CD8-positive, alpha-beta memory T cell (primary cell): ENCODE results near the gene RABGGTA. TPM values are rescaled to one million over a fixed set of nuclear protein-coding genes. Genes with fewer than 3 reads are reported as not detected.

Source experiments
- CTCF ChIA-PET: fragments of 350-600 bp; sonication (Branson Sonifier 250); formaldehyde crosslinking; loops from one replicate; lab custom pipeline; 2021; ENCODE audit warnings: antibody characterized with exemption; lab: Charles Lee
- POLR2A ChIA-PET: fragments of 350-600 bp; sonication (Branson Sonifier 250); formaldehyde crosslinking; loops from one replicate; lab custom pipeline; 2021; ENCODE audit warnings: antibody characterized with exemption; lab: Charles Lee
- DNase-seq, 5 donors: peaks; one replicate each; pipeline versions ENCODE4 v3.0.0 to v3.0.0-alpha.2; 2020 to 2022; ENCODE audit warnings: mixed read lengths in 1 of 5
- H3K27ac ChIP-seq: one replicate; pipeline ENCODE4 v1.7.0; 2013; ENCODE audit warnings: low read depth, mild to moderate bottlenecking, low read length, moderate library complexity
- H3K27me3 ChIP-seq: 2 replicates; pipeline ENCODE4 v1.7.0; 2013; ENCODE audit warnings: low read length, mild to moderate bottlenecking; ENCODE audit not compliant: insufficient read depth, poor library complexity, severe bottlenecking
- H3K36me3 ChIP-seq: 2 replicates; pipeline ENCODE4 v1.7.0; 2013; ENCODE audit warnings: mild to moderate bottlenecking, low read length, moderate library complexity; ENCODE audit not compliant: insufficient read depth
- H3K4me1 ChIP-seq: 2 replicates; pipeline ENCODE4 v1.7.0; 2013; ENCODE audit warnings: mild to moderate bottlenecking, low read length, moderate library complexity; ENCODE audit not compliant: insufficient read depth
- H3K4me3 ChIP-seq: 2 replicates; pipeline ENCODE4 v1.7.0; 2013; ENCODE audit warnings: mild to moderate bottlenecking, low read length
- H3K9me3 ChIP-seq: 2 replicates; pipeline ENCODE4 v1.7.0; 2013; ENCODE audit warnings: mild to moderate bottlenecking, low read length
- H3K27ac Mint-ChIP-seq, 8 donors: one replicate each; pipeline ENCODE4 v1.8.0; 2020 to 2021; ENCODE audit warnings: mixed read lengths in 8 of 8, mild to moderate bottlenecking in 6 of 8, inconsistent platforms in 3 of 8, moderate library complexity in 3 of 8
- H3K27me3 Mint-ChIP-seq, 2 donors: one replicate each; pipeline ENCODE4 v1.8.0; 2020 to 2021; ENCODE audit warnings: mixed read lengths in 2 of 2, mild to moderate bottlenecking in 1 of 2, moderate library complexity in 1 of 2
- H3K36me3 Mint-ChIP-seq, 3 donors: one replicate each; pipeline ENCODE4 v1.8.0; 2020 to 2021; ENCODE audit warnings: mixed read lengths in 3 of 3, inconsistent platforms in 1 of 3, mild to moderate bottlenecking in 1 of 3
- H3K4me1 Mint-ChIP-seq, 3 donors: one replicate each; pipeline ENCODE4 v1.8.0; 2020 to 2021; ENCODE audit warnings: mixed read lengths in 3 of 3, inconsistent platforms in 1 of 3, mild to moderate bottlenecking in 1 of 3
- H3K4me3 Mint-ChIP-seq, 7 donors: one replicate each; pipeline ENCODE4 v1.8.0; 2020 to 2021; ENCODE audit warnings: mixed read lengths in 7 of 7, mild to moderate bottlenecking in 6 of 7, moderate library complexity in 4 of 7, inconsistent platforms in 2 of 7
- H3K9me3 Mint-ChIP-seq, 5 donors: one replicate each; pipeline ENCODE4 v1.8.0; 2020 to 2022; ENCODE audit warnings: mixed read lengths in 5 of 5, mild to moderate bottlenecking in 3 of 5, moderate library complexity in 2 of 5, inconsistent platforms in 1 of 5
- polyA plus RNA-seq: library from polyadenylated mRNA; unstranded; fragments of 300-500 nt; fragmentation: Illumina TruSeq; gene quantifications from one replicate; pipeline ENCODE4 v1.2.3, GENCODE V29; 2021
- total RNA-seq, 2 experiments: library from RNA; stranded (reverse); gene quantifications; one replicate each; pipeline ENCODE4 v1.2.3, GENCODE V29; 2021

Gene RABGGTA
- total and polyA plus RNA-seq, 3 experiments from 2014 or later: 37.7 to 41.8 (median 41.0) TPM

- POLR2A ChIA-PET: interaction anchor here (1.1 to 1.4 kb wide), 3 partner anchors 66 to 121 kb away, joined by 4 to 6 read pairs (median 5); partner anchors contain the start of genes CBLN3, KHNYN, MDP1 and TINF2
- Mint-ChIP-seq H3K27me3 (peaks cover 0 to 2% of the 10 kb centered on the region in 2 donors), H3K36me3 (peaks cover 0 to 49% (median 22%) of the 10 kb centered on the region in 3 donors), H3K27ac (peak overlapping the region; percentile 84 to 96 (median 91)), H3K4me3 (peak overlapping the region in 4 of 7 donors; percentile 25 to 48 (median 29)), H3K4me1 (peaks cover 46 to 54% (median 47%) of the 10 kb centered on the region in 3 donors), H3K9me3 (no peaks in the 10 kb centered on the region)
- no peak overlapping the region for H3K4me3 ChIP-seq
- H3K27ac ChIP-seq: no peak overlapping the region
- no peak for DNase-seq
- peaks cover 48% of the 10 kb centered on the region for H3K4me1 ChIP-seq
- H3K36me3 ChIP-seq: peaks cover 33% of the 10 kb centered on the region
- CTCF ChIA-PET: interaction anchor here (0.6 to 17.7 kb wide), 30 partner anchors 8 to 194 kb away, joined by 3 to 265 read pairs (median 4); partner anchors contain the start of genes ADCY4, CBLN3, CHMP4A and DCAF11
- no peaks in the 10 kb centered on the region for H3K9me3 ChIP-seq
- H3K27me3 ChIP-seq: no peaks in the 10 kb centered on the region
Observed at GRCh38 chr14:24308342-24309124, 37.1 kb upstream of the RABGGTA start.

GRCh38 chr14:24307575-24308341, 36.4 kb upstream of the RABGGTA start, which contains the start of gene CIDEB:
Gene CIDEB (minus strand): TSS chr14:24307977. CDS start chr14:24307858, 119 bp downstream.
- Histone ChIP-seq H3K4me3 (no peak within 1 kb of the TSS), H3K27me3 (no peaks in the 10 kb centered on the region), H3K36me3 (peaks cover 41% of the 10 kb centered on the region), H3K9me3 (no peaks in the 10 kb centered on the region), H3K4me1 (peaks cover 40% of the 10 kb centered on the region), H3K27ac (no peak within 1 kb of the TSS)
- H3K4me3 Mint-ChIP-seq: peak within 1 kb of the TSS in 4 of 7 donors; percentile 22 to 74 (median 29)
- ChIA-PET POLR2A (interaction anchor here (1.1 to 1.4 kb wide), 4 partner anchors 22 to 122 kb away, joined by 3 to 6 read pairs (median 4); partner anchors contain the start of genes CBLN3, KHNYN, MDP1 and TINF2), CTCF (interaction anchor here (0.7 to 17.7 kb wide), 29 partner anchors 8 to 250 kb away, joined by 3 to 265 read pairs (median 4); partner anchors contain the start of genes ADCY4, CBLN3, CHMP4A and DCAF11)
- peaks cover 3 to 56% (median 22%) of the 10 kb centered on the region in 3 donors for H3K36me3 Mint-ChIP-seq
- DNase-seq: peak; percentile 38 to 71 (median 45)
- H3K4me1 Mint-ChIP-seq: peaks cover 38 to 47% (median 40%) of the 10 kb centered on the region in 3 donors
- no peaks in the 10 kb centered on the region for H3K27me3 Mint-ChIP-seq
- H3K9me3 Mint-ChIP-seq: no peaks in the 10 kb centered on the region
- peak within 1 kb of the TSS; percentile 6 to 96 (median 91) for H3K27ac Mint-ChIP-seq

- Mint-ChIP-seq H3K27me3 (no peaks in the 10 kb centered on the region), H3K27ac (peak overlapping the region in 6 of 8 donors; percentile 27 to 93 (median 82)), H3K4me3 (peak overlapping the region in 1 of 7 donors; percentile 74), H3K4me1 (peaks cover 32 to 44% (median 36%) of the 10 kb centered on the region in 3 donors), H3K9me3 (no peaks in the 10 kb centered on the region), H3K36me3 (peaks cover 5 to 62% (median 24%) of the 10 kb centered on the region in 3 donors)
- Histone ChIP-seq H3K4me1 (peaks cover 34% of the 10 kb centered on the region), H3K27me3 (no peaks in the 10 kb centered on the region), H3K4me3 (no peak overlapping the region), H3K36me3 (peaks cover 47% of the 10 kb centered on the region), H3K27ac (no peak overlapping the region), H3K9me3 (no peaks in the 10 kb centered on the region)
- ChIA-PET POLR2A (interaction anchor here (1.1 kb wide), 1 partner anchor 22 kb away, joined by 3 read pairs; no protein-coding TSS in a partner anchor), CTCF (interaction anchor here (1.2 to 17.7 kb wide), 16 partner anchors 7 to 249 kb away, joined by 3 to 265 read pairs (median 11); partner anchors contain the start of genes ADCY4, CBLN3, CHMP4A and DCAF11)
- no peak for DNase-seq
Observed at GRCh38 chr14:24307156-24307574, 35.8 kb upstream of the RABGGTA start.

GRCh38 chr14:24304019-24304387, 32.6 kb upstream of the RABGGTA start:
- POLR2A ChIA-PET: interaction anchor here (1.2 kb wide), 1 partner anchor 126 kb away, joined by 3 read pairs; the partner anchor contains the start of gene KHNYN

GRCh38 chr14:24300326-24300980, 29.1 kb upstream of the RABGGTA start:
- peaks cover 10 to 71% (median 25%) of the 10 kb centered on the region in 3 donors for H3K36me3 Mint-ChIP-seq
- H3K27ac Mint-ChIP-seq: peak overlapping the region; percentile 94 to 99 (median 96)
- peak overlapping the region; percentile 83 for H3K4me3 ChIP-seq
- peaks cover 47% of the 10 kb centered on the region for H3K4me1 ChIP-seq
- peaks cover 52% of the 10 kb centered on the region for H3K36me3 ChIP-seq
- H3K9me3 ChIP-seq: no peaks in the 10 kb centered on the region
- CTCF ChIA-PET: interaction anchor here (1.1 to 17.7 kb wide), 9 partner anchors 9 to 140 kb away, joined by 3 to 265 read pairs (median 6); partner anchors contain the start of genes ADCY4, CIDEB, IRF9 and LTB4R
- no peaks in the 10 kb centered on the region for H3K9me3 Mint-ChIP-seq
- peak overlapping the region; percentile 89 to 97 (median 92) for H3K4me3 Mint-ChIP-seq
- H3K4me1 Mint-ChIP-seq: peaks cover 41 to 59% (median 54%) of the 10 kb centered on the region in 3 donors
- no peaks in the 10 kb centered on the region for H3K27me3 Mint-ChIP-seq
- POLR2A ChIA-PET: interaction anchor here (0.9 to 4.4 kb wide), 9 partner anchors 10 to 186 kb away, joined by 3 to 30 read pairs (median 6); partner anchors contain the start of genes CBLN3, DCAF11, KHNYN and LTB4R
- peak overlapping the region; percentile 79 for H3K27ac ChIP-seq
- H3K27me3 ChIP-seq: no peaks in the 10 kb centered on the region
- no peak for DNase-seq

More at GRCh38 chr14:24304019-24304387, 32.6 kb upstream of the RABGGTA start:
- Histone ChIP-seq H3K9me3 (no peaks in the 10 kb centered on the region), H3K4me1 (peaks cover 31% of the 10 kb centered on the region), H3K4me3 (no peak overlapping the region), H3K27me3 (no peaks in the 10 kb centered on the region), H3K27ac (no peak overlapping the region), H3K36me3 (peaks cover 56% of the 10 kb centered on the region)
- DNase-seq: no peak
- Mint-ChIP-seq H3K27ac (peak overlapping the region in 2 of 8 donors; percentile 79 to 87), H3K27me3 (no peaks in the 10 kb centered on the region), H3K4me3 (peak overlapping the region in 1 of 7 donors; percentile 60), H3K4me1 (peaks cover 33 to 49% (median 43%) of the 10 kb centered on the region in 3 donors), H3K9me3 (no peaks in the 10 kb centered on the region), H3K36me3 (peaks cover 5 to 82% (median 27%) of the 10 kb centered on the region in 3 donors)
- CTCF ChIA-PET: interaction anchor here (0.5 to 17.7 kb wide), 3 partner anchors 24 to 106 kb away, joined by 3 to 265 read pairs (median 151); partner anchors contain the start of genes ADCY4 and TINF2

GRCh38 chr14:24299255-24300191, 28.1 kb upstream of the RABGGTA start, which contains the start of the genes DHRS1 and NOP9:
Gene DHRS1 (minus strand): TSS chr14:24299780. CDS start chr14:24299106, 674 bp downstream.
Gene NOP9 (plus strand): TSS chr14:24299850. CDS start chr14:24299955, 105 bp downstream.
- H3K36me3 ChIP-seq: peaks cover 42% of the 10 kb centered on the region
- H3K4me3 ChIP-seq: peak within 1 kb of the TSS; percentile 83

More at GRCh38 chr14:24299255-24300191, 28.1 kb upstream of the RABGGTA start, which contains the start of the genes DHRS1 and NOP9:
- H3K27ac ChIP-seq: peak within 1 kb of the TSS; percentile 79
- POLR2A ChIA-PET: interaction anchor here (0.9 to 4.4 kb wide), 8 partner anchors 11 to 185 kb away, joined by 3 to 30 read pairs (median 6); partner anchors contain the start of genes CBLN3, DCAF11, KHNYN and LTB4R2
- CTCF ChIA-PET: interaction anchor here (1.1 to 17.7 kb wide), 12 partner anchors 9 to 285 kb away, joined by 3 to 265 read pairs (median 6); partner anchors contain the start of genes ADCY4, CIDEB, IRF9 and LTB4R
- Mint-ChIP-seq H3K36me3 (peaks cover 10 to 71% (median 19%) of the 10 kb centered on the region in 3 donors), H3K4me3 (peak within 1 kb of the TSS; percentile 89 to 97 (median 92)), H3K27ac (peak within 1 kb of the TSS; percentile 94 to 99 (median 96)), H3K27me3 (no peaks in the 10 kb centered on the region), H3K9me3 (no peaks in the 10 kb centered on the region), H3K4me1 (peaks cover 41 to 59% (median 54%) of the 10 kb centered on the region in 3 donors)
- no peaks in the 10 kb centered on the region for H3K27me3 ChIP-seq
- H3K9me3 ChIP-seq: no peaks in the 10 kb centered on the region
- DNase-seq: peak; percentile 87 to 93 (median 89)
- H3K4me1 ChIP-seq: peaks cover 47% of the 10 kb centered on the region
